Testis (tissue), 3 donors: ENCODE results near the gene PGBD1. TPM values are rescaled to one million over a fixed set of nuclear protein-coding genes. Genes with fewer than 3 reads are reported as not detected.

Experiments
- DNase-seq: peaks from one replicate; pipeline ENCODE4 v3.0.0-alpha.2; 2019
- H3K27ac ChIP-seq, 2 donors: fragments of 200-600 bp; sonication (generic); one replicate each; pipeline ENCODE4 v1.5.1; 2019
- H3K27me3 ChIP-seq: fragments of 200-600 bp; sonication (generic); one replicate; pipeline ENCODE4 v1.5.1; 2019
- H3K36me3 ChIP-seq: fragments of 200-600 bp; sonication (generic); one replicate; pipeline ENCODE4 v1.5.1; 2017; ENCODE audit warnings: low read depth; ENCODE audit errors: missing control alignments
- H3K4me1 ChIP-seq: fragments of 200-600 bp; sonication (generic); one replicate; pipeline ENCODE4 v1.5.1; 2019
- H3K4me3 ChIP-seq, 2 donors: fragments of 200-600 bp; sonication (generic); one replicate each; pipeline ENCODE4 v1.5.1; 2017 to 2019
- H3K9me3 ChIP-seq: fragments of 200-600 bp; sonication (generic); one replicate; pipeline ENCODE4 v1.5.1; 2017
- POLR2A ChIP-seq: fragments of 450-650 bp; IDR thresholded peaks from one replicate; pipeline ENCODE4 v1.6.1; 2017; ENCODE audit warnings: antibody characterized with exemption, mild to moderate bottlenecking, moderate library complexity
- WGBS, 2 donors: methylation state at CpG; one replicate each; pipeline ENCODE4 v1.1.5; 2018; 5-methylcytosine and 5-hydroxymethylcytosine counted together
- intact Hi-C: fragments of 100-400 bp; cut with DNase I; formaldehyde crosslinking; loops from one replicate; pipeline ENCODE4 v1.15.1; 2023; ENCODE audit warnings: low total_unique reads
- polyA plus RNA-seq: library from polyadenylated mRNA; stranded (reverse); fragments of 350-450 nt; fragmentation: Illumina TruSeq; extraction: RNeasy Lipid Tissue Mini Kit (QIAGEN cat#74804); gene quantifications from one replicate; pipeline ENCODE4 v1.2.3, GENCODE V29; 2014; ENCODE audit warnings: low read depth, low replicate concordance; ENCODE audit not compliant: insufficient read depth
- total RNA-seq, 2 donors: library from RNA; depleted of rRNA; stranded (reverse); fragments of >200 nt; gene quantifications; one replicate each; pipeline ENCODE4 v1.2.3, GENCODE V29; 2016
- TF ChIP-seq, protein P1 (sequence below), 3 experiments: fragments of 450-650 bp in 2 of 3; fragments of 200-600 bp in 1 of 3; sonication (generic) in 1 of 3; IDR thresholded peaks; one replicate each; pipeline ENCODE4 v1.5.1; 2016 to 2019; ENCODE audit warnings: antibody characterized with exemption in 3 of 3, mild to moderate bottlenecking in 2 of 3, moderate library complexity in 1 of 3

The PGBD1 gene
- total and polyA plus RNA-seq, 3 donors from 2014 or later: 4.8 to 6.9 (median 6.1) TPM

DNA sequence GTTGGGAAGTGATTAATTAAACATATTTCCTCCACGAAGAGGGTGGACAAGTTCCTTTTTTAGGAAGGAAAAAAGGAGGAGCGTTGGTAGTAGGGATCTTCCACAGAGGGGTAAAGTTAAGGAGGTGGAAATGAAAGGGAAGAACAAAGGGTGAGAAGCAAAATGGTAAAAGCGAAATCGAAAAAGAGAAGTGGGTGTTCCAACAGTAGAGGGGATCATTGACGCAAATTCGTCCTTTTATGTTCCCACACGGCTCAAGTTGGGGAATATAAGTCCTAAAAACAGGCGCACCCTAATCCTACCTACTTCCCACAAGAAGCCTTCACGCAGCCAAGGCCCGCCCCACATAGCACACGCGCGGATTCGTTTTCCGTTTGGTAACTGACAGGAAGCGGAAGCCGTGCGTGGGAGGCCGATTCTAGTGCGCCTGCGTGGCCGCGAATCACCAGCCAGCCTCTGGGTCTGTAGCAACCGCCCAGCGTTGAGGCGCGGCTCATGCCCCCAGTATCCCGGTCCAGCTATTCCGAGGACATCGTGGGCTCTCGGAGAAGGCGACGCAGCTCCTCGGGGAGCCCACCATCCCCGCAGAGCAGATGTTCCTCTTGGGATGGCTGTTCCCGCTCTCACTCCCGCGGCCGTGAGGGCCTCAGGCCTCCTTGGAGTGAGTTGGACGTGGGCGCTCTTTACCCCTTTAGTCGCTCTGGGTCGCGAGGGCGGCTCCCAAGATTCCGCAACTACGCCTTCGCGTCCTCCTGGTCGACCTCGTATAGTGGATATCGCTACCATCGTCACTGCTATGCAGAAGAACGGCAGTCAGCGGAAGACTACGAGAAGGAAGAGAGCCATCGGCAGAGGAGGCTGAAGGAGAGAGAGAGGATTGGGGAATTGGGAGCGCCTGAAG lies 22.2 kb upstream of the PGBD1 start, which contains the start of gene NKAPL:
Gene NKAPL, plus strand, starts transcription at position 421 of the 901 bp plus-strand sequence. Its CDS starts 75 bp downstream, at position 496.
- Histone ChIP-seq H3K36me3 (no peaks in the 10 kb centered on the region), H3K27me3 (no peaks in the 10 kb centered on the region), H3K9me3 (no peaks in the 10 kb centered on the region), H3K4me1 (peaks cover 5% of the 10 kb centered on the region), H3K27ac (peak within 1 kb of the TSS; percentile 41 to 55), H3K4me3 (peak within 1 kb of the TSS; percentile 54 to 63)
- 9 to 20% methylated on average over 45 to 58 of the region's 58 CpGs for WGBS, 2 donors
- TF ChIP-seq, protein P1, sequence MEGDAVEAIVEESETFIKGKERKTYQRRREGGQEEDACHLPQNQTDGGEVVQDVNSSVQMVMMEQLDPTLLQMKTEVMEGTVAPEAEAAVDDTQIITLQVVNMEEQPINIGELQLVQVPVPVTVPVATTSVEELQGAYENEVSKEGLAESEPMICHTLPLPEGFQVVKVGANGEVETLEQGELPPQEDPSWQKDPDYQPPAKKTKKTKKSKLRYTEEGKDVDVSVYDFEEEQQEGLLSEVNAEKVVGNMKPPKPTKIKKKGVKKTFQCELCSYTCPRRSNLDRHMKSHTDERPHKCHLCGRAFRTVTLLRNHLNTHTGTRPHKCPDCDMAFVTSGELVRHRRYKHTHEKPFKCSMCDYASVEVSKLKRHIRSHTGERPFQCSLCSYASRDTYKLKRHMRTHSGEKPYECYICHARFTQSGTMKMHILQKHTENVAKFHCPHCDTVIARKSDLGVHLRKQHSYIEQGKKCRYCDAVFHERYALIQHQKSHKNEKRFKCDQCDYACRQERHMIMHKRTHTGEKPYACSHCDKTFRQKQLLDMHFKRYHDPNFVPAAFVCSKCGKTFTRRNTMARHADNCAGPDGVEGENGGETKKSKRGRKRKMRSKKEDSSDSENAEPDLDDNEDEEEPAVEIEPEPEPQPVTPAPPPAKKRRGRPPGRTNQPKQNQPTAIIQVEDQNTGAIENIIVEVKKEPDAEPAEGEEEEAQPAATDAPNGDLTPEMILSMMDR (IDR thresholded peaks at IDR 0.05): no peak
- intact Hi-C loops: no loop called here
- DNase-seq: peak; percentile 88

- Histone ChIP-seq H3K36me3 (no peaks in the 10 kb centered on the region), H3K4me3 (no peak overlapping the region), H3K27ac (no peak overlapping the region), H3K27me3 (no peaks in the 10 kb centered on the region), H3K4me1 (peaks cover 15% of the 10 kb centered on the region), H3K9me3 (no peaks in the 10 kb centered on the region)
- DNase-seq: no peak
- 41 to 71% methylated on average over 2 of the region's 2 CpGs for WGBS, 2 donors
- intact Hi-C loops: no loop called here
- TF ChIP-seq, protein P1 (IDR thresholded peaks at IDR 0.05): no peak
- TF ChIP-seq POLR2A: no peak
Observed at GRCh38 chr6:28263922-28264321, 17.4 kb upstream of the PGBD1 start.

GRCh38 chr6:28264834-28265401 lies 16.5 kb upstream of the PGBD1 start:
- no peak for DNase-seq
- no peaks in the 10 kb centered on the region for H3K27me3 ChIP-seq
- no peak for TF ChIP-seq POLR2A
- TF ChIP-seq, protein P1 (IDR thresholded peaks at IDR 0.05): no peak
- H3K9me3 ChIP-seq: no peaks in the 10 kb centered on the region
- peaks cover 10% of the 10 kb centered on the region for H3K4me1 ChIP-seq
- 52 to 62% methylated on average over 4 of the region's 4 CpGs for WGBS, 2 donors
- intact Hi-C loops: no loop called here
- no peak overlapping the region for H3K27ac ChIP-seq
- H3K36me3 ChIP-seq: no peaks in the 10 kb centered on the region
- H3K4me3 ChIP-seq: no peak overlapping the region

DNA sequence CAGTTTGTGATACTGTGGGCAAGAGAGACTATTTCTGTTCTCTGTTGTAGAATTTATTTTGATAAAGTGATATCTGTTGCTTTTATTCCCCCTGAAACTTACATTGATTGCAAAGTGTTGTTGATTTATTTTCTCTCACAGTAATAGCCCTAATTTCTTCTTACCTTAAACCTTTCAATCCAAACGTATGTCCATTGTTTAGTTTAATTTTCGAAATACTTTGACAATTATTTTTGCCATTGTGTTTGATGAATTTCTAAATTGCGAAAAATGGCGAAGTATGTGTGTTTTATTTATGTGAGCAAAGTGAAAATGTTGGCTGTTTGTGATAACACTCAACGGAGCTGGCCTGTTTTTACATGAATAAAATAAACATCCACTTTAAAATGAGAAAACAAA lies 14.8 kb upstream of the PGBD1 start:
- peak overlapping the region; percentile 80 to 82 for H3K4me3 ChIP-seq
- H3K27me3 ChIP-seq: no peaks in the 10 kb centered on the region
- peak overlapping the region; percentile 92 for H3K27ac ChIP-seq
- no peaks in the 10 kb centered on the region for H3K36me3 ChIP-seq
- H3K9me3 ChIP-seq: no peaks in the 10 kb centered on the region
- WGBS, 2 donors: 6% methylated on average over 5 of the region's 5 CpGs
- H3K4me1 ChIP-seq: peaks cover 10% of the 10 kb centered on the region
- TF ChIP-seq POLR2A: no peak
- TF ChIP-seq, protein P1 (IDR thresholded peaks at IDR 0.05): no peak
- intact Hi-C loops: no loop called here
- no peak for DNase-seq
